Lower leg skin (tissue), 3 donors: ENCODE measurements around the gene JAG2.

Experiments
- POLR2A ChIP-seq, 2 donors: fragments of 450-650 bp; IDR thresholded peaks; one replicate each; pipeline ENCODE4 v1.6.1; 2016 to 2017; ENCODE audit warnings: antibody characterized with exemption in 2 of 2, mild to moderate bottlenecking in 1 of 2, moderate library complexity in 1 of 2
- TF ChIP-seq, protein P1 (sequence below), 3 donors: fragments of 450-650 bp; IDR thresholded peaks; one replicate each; pipeline ENCODE4 v1.5.1; 2016; ENCODE audit warnings: antibody characterized with exemption in 3 of 3, mild to moderate bottlenecking in 3 of 3, moderate library complexity in 2 of 3

GRCh38 chr14:105163040-105163742 is 5.4 kb downstream of the JAG2 start:
- TF ChIP-seq, protein P1, sequence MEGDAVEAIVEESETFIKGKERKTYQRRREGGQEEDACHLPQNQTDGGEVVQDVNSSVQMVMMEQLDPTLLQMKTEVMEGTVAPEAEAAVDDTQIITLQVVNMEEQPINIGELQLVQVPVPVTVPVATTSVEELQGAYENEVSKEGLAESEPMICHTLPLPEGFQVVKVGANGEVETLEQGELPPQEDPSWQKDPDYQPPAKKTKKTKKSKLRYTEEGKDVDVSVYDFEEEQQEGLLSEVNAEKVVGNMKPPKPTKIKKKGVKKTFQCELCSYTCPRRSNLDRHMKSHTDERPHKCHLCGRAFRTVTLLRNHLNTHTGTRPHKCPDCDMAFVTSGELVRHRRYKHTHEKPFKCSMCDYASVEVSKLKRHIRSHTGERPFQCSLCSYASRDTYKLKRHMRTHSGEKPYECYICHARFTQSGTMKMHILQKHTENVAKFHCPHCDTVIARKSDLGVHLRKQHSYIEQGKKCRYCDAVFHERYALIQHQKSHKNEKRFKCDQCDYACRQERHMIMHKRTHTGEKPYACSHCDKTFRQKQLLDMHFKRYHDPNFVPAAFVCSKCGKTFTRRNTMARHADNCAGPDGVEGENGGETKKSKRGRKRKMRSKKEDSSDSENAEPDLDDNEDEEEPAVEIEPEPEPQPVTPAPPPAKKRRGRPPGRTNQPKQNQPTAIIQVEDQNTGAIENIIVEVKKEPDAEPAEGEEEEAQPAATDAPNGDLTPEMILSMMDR (IDR thresholded peaks at IDR 0.05), result no peak
- TF ChIP-seq POLR2A (IDR thresholded peaks at IDR 0.05), result no peak
